ENCODE results near the gene ANKLE1. TPM values are rescaled to one million over a fixed set of nuclear protein-coding genes. Genes with fewer than 3 reads are reported as not detected.
A peak's percentile ranks its signal among the peaks of the same experiment; 100 is the strongest.

The ANKLE1 gene
- total and polyA plus RNA-seq, 10 donors, result 1.9 to 5.0 (median 2.9) TPM

GRCh38 chr19:17327654-17328516 is 46.2 kb downstream of the ANKLE1 start:
- Histone ChIP-seq H3K36me3 (peaks cover 0 to 15% (median 0%) of the 10 kb centered on the region in 6 donors), H3K4me1 (peaks cover 8 to 45% (median 29%) of the 10 kb centered on the region in 6 donors), H3K27ac (peak overlapping the region in 6 of 8 donors; percentile 16 to 81 (median 64)), H3K4me3 (peak overlapping the region; percentile 45 to 76 (median 50)), H3K27me3 (replicated peaks in 1 of 7) (peaks cover 0 to 35% (median 21%) of the 10 kb centered on the region in 7 donors), H3K9me3 (no peaks in the 10 kb centered on the region)
- 28 to 44% (median 31%) methylated on average over 24 to 64 of the region's 64 CpGs for WGBS, 5 donors
- DNase-seq, result peak; percentile 89
- intact Hi-C loops (cut with DNase I; ENCODE audit: low total_unique reads), result no loop called here
- TF ChIP-seq POLR2AphosphoS5 (IDR thresholded peaks at IDR 0.05) (peak; percentile 33 to 42 (median 34)), POLR2A (IDR thresholded peaks at IDR 0.05) (no peak), CTCF (IDR thresholded peaks at IDR 0.05 in 8 of 11, conservative IDR thresholded peaks at IDR 0.05 in 3 of 11) (peak in 1 of 11 experiments; percentile 11)

- Histone ChIP-seq H3K27ac (peak overlapping the region in 6 of 8 donors; percentile 16 to 81 (median 64)), H3K27me3 (replicated peaks in 1 of 7) (peaks cover 0 to 35% (median 21%) of the 10 kb centered on the region in 7 donors), H3K9me3 (no peaks in the 10 kb centered on the region), H3K4me3 (peak overlapping the region; percentile 45 to 76 (median 50)), H3K4me1 (peaks cover 10 to 49% (median 35%) of the 10 kb centered on the region in 6 donors), H3K36me3 (peaks cover 0 to 13% (median 0%) of the 10 kb centered on the region in 6 donors)
- 4 to 27% (median 8%) methylated on average over 25 to 94 of the region's 94 CpGs for WGBS, 5 donors
- intact Hi-C loops (cut with DNase I; ENCODE audit: low total_unique reads), result no loop called here
- TF ChIP-seq POLR2AphosphoS5 (IDR thresholded peaks at IDR 0.05) (no peak), POLR2A (IDR thresholded peaks at IDR 0.05) (no peak), CTCF (IDR thresholded peaks at IDR 0.05 in 8 of 11, conservative IDR thresholded peaks at IDR 0.05 in 3 of 11) (no peak)
- DNase-seq, result no peak
Measured at GRCh38 chr19:17328517-17329365, 47.0 kb downstream of the ANKLE1 start.

GRCh38 chr19:17329366-17330261 is 47.9 kb downstream of the ANKLE1 start:
- DNase-seq, result no peak
- peaks cover 14 to 49% (median 37%) of the 10 kb centered on the region in 6 donors for H3K4me1 ChIP-seq
- H3K27ac ChIP-seq, result peak overlapping the region in 1 of 8 donors; percentile 81
- intact Hi-C loops (cut with DNase I; ENCODE audit: low total_unique reads), result no loop called here
- H3K4me3 ChIP-seq, result peak overlapping the region in 6 of 8 donors; percentile 49 to 76 (median 50)
- TF ChIP-seq CTCF (IDR thresholded peaks at IDR 0.05 in 8 of 11, conservative IDR thresholded peaks at IDR 0.05 in 3 of 11), result no peak
- TF ChIP-seq POLR2A (IDR thresholded peaks at IDR 0.05), result no peak
- no peak for TF ChIP-seq POLR2AphosphoS5 (IDR thresholded peaks at IDR 0.05)
- 61 to 75% (median 64%) methylated on average over 41 to 51 of the region's 51 CpGs for WGBS, 5 donors
- peaks cover 0 to 40% (median 21%) of the 10 kb centered on the region in 7 donors for H3K27me3 ChIP-seq (replicated peaks in 1 of 7)
- peaks cover 0 to 13% (median 0%) of the 10 kb centered on the region in 6 donors for H3K36me3 ChIP-seq
- H3K9me3 ChIP-seq, result no peaks in the 10 kb centered on the region

Data from spleen (tissue), 11 donors.